CD14-positive monocyte (primary cell): ENCODE data around the gene KIF1B. TPM values are rescaled to one million over a fixed set of nuclear protein-coding genes. Genes with fewer than 3 reads are reported as not detected.

ENCODE experiments used
- DNase-seq, 3 donors: peaks; one replicate each; pipeline ENCODE4 v3.0.0-alpha.2; 2011 to 2022
- H2AFZ ChIP-seq: 2 replicates; pipeline ENCODE4 v1.6.0; 2012; ENCODE audit warnings: mild to moderate bottlenecking, low read depth, low read length, inconsistent platforms; ENCODE audit not compliant: insufficient read depth, poor library complexity, severe bottlenecking
- H3K27ac ChIP-seq, 2 donors: 1 replicate in 1 of 2; 2 replicates in 1 of 2; pipeline ENCODE4 v1.5.1; 2012 to 2013; ENCODE audit warnings: low read length in 2 of 2, control low read depth in 1 of 2, inconsistent platforms in 1 of 2, low read depth in 1 of 2, mild to moderate bottlenecking in 1 of 2
- H3K27me3 ChIP-seq, 2 donors: one replicate each; pipeline versions ENCODE4 v1.6.0 to v1.6.1; 2011 to 2013; ENCODE audit warnings: low read length in 2 of 2; ENCODE audit not compliant: control insufficient read depth in 2 of 2, insufficient read depth in 2 of 2
- H3K36me3 ChIP-seq, 2 donors: replicated peaks in 1 of 2; 1 replicate in 1 of 2; 2 replicates in 1 of 2; pipeline versions ENCODE4 v1.5.1 to v1.6.1; 2012 to 2013; ENCODE audit warnings: low read length in 2 of 2, control low read depth in 1 of 2, inconsistent platforms in 1 of 2, mild to moderate bottlenecking in 1 of 2; ENCODE audit not compliant: insufficient read depth in 2 of 2, control insufficient read depth in 1 of 2
- H3K4me1 ChIP-seq, 2 donors: 1 replicate in 1 of 2; 2 replicates in 1 of 2; pipeline versions ENCODE4 v1.5.1 to v1.6.1; 2012 to 2013; ENCODE audit warnings: low read length in 2 of 2, control low read depth in 1 of 2, inconsistent platforms in 1 of 2, mild to moderate bottlenecking in 1 of 2, moderate library complexity in 1 of 2; ENCODE audit not compliant: insufficient read depth in 2 of 2, control insufficient read depth in 1 of 2
- H3K4me2 ChIP-seq: replicated peaks from 2 replicates; pipeline ENCODE3; 2012; ENCODE audit warnings: low read length, moderate library complexity, mild to moderate bottlenecking; ENCODE audit not compliant: poor library complexity, severe bottlenecking; ENCODE audit errors: extremely low read depth
- H3K4me3 ChIP-seq, 3 experiments: fragments of 200-600 bp in 1 of 3; sonication (generic) in 1 of 3; replicated peaks in 1 of 3; 1 replicate in 2 of 3; 2 replicates in 1 of 3; pipeline ENCODE4 v1.5.1; 2011 to 2013; ENCODE audit warnings: low read length in 3 of 3, mild to moderate bottlenecking in 3 of 3, control low read depth in 2 of 3, low read depth in 2 of 3, inconsistent platforms in 1 of 3, moderate library complexity in 1 of 3
- H3K79me2 ChIP-seq: 2 replicates; pipeline ENCODE4 v1.6.0; 2012; ENCODE audit warnings: mild to moderate bottlenecking, control low read depth, inconsistent platforms, low read length, moderate library complexity; ENCODE audit not compliant: insufficient read depth
- H3K9ac ChIP-seq: 2 replicates; pipeline ENCODE4 v1.6.0; 2017; ENCODE audit warnings: low read length, mild to moderate bottlenecking; ENCODE audit not compliant: insufficient read depth, poor library complexity, severe bottlenecking
- H3K9me3 ChIP-seq, 2 donors: replicated peaks in 1 of 2; 1 replicate in 1 of 2; 2 replicates in 1 of 2; pipeline versions ENCODE4 v1.5.1 to v1.6.1; 2012 to 2013; ENCODE audit warnings: low read length in 2 of 2, control low read depth in 1 of 2; ENCODE audit not compliant: control insufficient read depth in 1 of 2, insufficient read depth in 1 of 2
- H4K20me1 ChIP-seq: 2 replicates; pipeline ENCODE4 v1.6.0; 2012; ENCODE audit warnings: mild to moderate bottlenecking, low read length, control low read depth, moderate library complexity; ENCODE audit not compliant: insufficient read depth
- H3K27ac Mint-ChIP-seq, 7 donors: one replicate each; pipeline ENCODE4 v1.8.0; 2020; ENCODE audit warnings: mild to moderate bottlenecking in 7 of 7, mixed read lengths in 7 of 7, moderate library complexity in 6 of 7, inconsistent platforms in 2 of 7
- H3K27me3 Mint-ChIP-seq, 3 donors: one replicate each; pipeline ENCODE4 v1.8.0; 2021 to 2022; ENCODE audit warnings: low read depth in 3 of 3, mild to moderate bottlenecking in 3 of 3, mixed read lengths in 3 of 3, moderate library complexity in 3 of 3, inconsistent platforms in 1 of 3
- H3K36me3 Mint-ChIP-seq, 2 donors: one replicate each; pipeline ENCODE4 v1.8.0; 2020; ENCODE audit warnings: mixed read lengths in 2 of 2, inconsistent platforms in 1 of 2, mild to moderate bottlenecking in 1 of 2
- H3K4me1 Mint-ChIP-seq: one replicate; pipeline ENCODE4 v1.8.0; 2020; ENCODE audit warnings: mild to moderate bottlenecking, mixed read lengths
- H3K4me3 Mint-ChIP-seq, 2 donors: one replicate each; pipeline ENCODE4 v1.8.0; 2020; ENCODE audit warnings: mild to moderate bottlenecking in 2 of 2, mixed read lengths in 2 of 2, moderate library complexity in 1 of 2
- H3K9me3 Mint-ChIP-seq, 7 donors: one replicate each; pipeline ENCODE4 v1.8.0; 2020 to 2022; ENCODE audit warnings: mixed read lengths in 7 of 7, mild to moderate bottlenecking in 6 of 7, moderate library complexity in 6 of 7, inconsistent platforms in 2 of 7
- WGBS: methylation state at CpG from one replicate; pipeline ENCODE4 v1.1.5; 2013; ENCODE audit warnings: missing lambda C conversion rate; ENCODE audit not compliant: insufficient coverage; 5-methylcytosine and 5-hydroxymethylcytosine counted together
- intact Hi-C, 2 donors: fragments of 100-400 bp; cut with micrococcal nuclease; formaldehyde crosslinking; loops; one replicate each; pipeline versions ENCODE4 v1.15.0 to v1.15.1; 2023
- polyA plus RNA-seq, 3 donors: library from polyadenylated mRNA; depleted of rRNA in 1 of 3; unstranded in 2 of 3; stranded (reverse) in 1 of 3; fragments of 300-500 nt in 2 of 3; fragments of >200 nt in 1 of 3; fragmentation: Illumina TruSeq in 2 of 3; gene quantifications; 1 replicate in 2 of 3; 2 replicates in 1 of 3; pipeline ENCODE4 v1.2.3, GENCODE V29; 2012 to 2021
- TF ChIP-seq, protein P1 (sequence below): fragments of 200-600 bp; IDR thresholded peaks from one replicate; pipeline ENCODE4 v1.8.0; 2022; ENCODE audit warnings: antibody characterized with exemption, mild to moderate bottlenecking

KIF1B gene
- polyA plus RNA-seq, 3 donors: 3.0 to 7.0 (median 3.3) TPM

DNA sequence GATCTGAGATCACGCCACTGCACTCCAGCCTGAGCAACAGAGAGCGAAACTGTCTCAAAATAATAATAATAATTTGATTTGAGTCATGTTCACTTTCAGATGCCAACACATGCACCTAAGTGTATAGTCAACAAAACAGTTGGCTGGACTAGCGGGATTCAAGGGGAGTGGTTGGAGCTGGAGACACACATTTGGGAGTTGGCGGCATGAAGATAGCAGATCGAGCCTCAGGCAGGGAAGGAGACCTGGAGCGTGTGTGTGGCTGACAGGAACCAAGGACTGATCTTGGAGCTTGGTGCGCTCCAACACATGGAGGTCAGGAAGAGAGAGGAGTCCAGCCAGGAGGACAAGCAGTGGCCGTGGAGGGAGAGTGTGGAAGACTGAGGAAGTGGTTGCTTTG, 173.8 kb downstream of the KIF1B start:
- no peaks in the 10 kb centered on the region for H3K9me3 Mint-ChIP-seq
- peaks cover 44% of the 10 kb centered on the region for H3K4me1 Mint-ChIP-seq
- no peak overlapping the region for H3K4me3 ChIP-seq
- intact Hi-C loops: loop anchor here in 1 of 2 donors (10.0 kb wide), 1 partner anchor 91 kb away; the partner anchor contains the start of genes DFFA and PEX14
- peaks cover 3% of the 10 kb centered on the region for H3K79me2 ChIP-seq
- DNase-seq: no peak
- H3K4me1 ChIP-seq: peaks cover 30 to 45% of the 10 kb centered on the region in 2 donors
- H3K27me3 ChIP-seq: no peaks in the 10 kb centered on the region
- H4K20me1 ChIP-seq: no peaks in the 10 kb centered on the region
- H3K27ac ChIP-seq: no peak overlapping the region
- 90% methylated on average over 6 of the region's 8 CpGs for WGBS
- H3K9ac ChIP-seq: no peak overlapping the region
- TF ChIP-seq, protein P1, sequence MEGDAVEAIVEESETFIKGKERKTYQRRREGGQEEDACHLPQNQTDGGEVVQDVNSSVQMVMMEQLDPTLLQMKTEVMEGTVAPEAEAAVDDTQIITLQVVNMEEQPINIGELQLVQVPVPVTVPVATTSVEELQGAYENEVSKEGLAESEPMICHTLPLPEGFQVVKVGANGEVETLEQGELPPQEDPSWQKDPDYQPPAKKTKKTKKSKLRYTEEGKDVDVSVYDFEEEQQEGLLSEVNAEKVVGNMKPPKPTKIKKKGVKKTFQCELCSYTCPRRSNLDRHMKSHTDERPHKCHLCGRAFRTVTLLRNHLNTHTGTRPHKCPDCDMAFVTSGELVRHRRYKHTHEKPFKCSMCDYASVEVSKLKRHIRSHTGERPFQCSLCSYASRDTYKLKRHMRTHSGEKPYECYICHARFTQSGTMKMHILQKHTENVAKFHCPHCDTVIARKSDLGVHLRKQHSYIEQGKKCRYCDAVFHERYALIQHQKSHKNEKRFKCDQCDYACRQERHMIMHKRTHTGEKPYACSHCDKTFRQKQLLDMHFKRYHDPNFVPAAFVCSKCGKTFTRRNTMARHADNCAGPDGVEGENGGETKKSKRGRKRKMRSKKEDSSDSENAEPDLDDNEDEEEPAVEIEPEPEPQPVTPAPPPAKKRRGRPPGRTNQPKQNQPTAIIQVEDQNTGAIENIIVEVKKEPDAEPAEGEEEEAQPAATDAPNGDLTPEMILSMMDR: no peak
- peak overlapping the region in 2 of 7 donors; percentile 32 to 84 for H3K27ac Mint-ChIP-seq
- H3K36me3 ChIP-seq: peaks cover 0 to 25% of the 10 kb centered on the region in 2 donors
- no peaks in the 10 kb centered on the region for H3K9me3 ChIP-seq
- no peak overlapping the region for H3K4me2 ChIP-seq
- H3K36me3 Mint-ChIP-seq: peaks cover 25 to 36% of the 10 kb centered on the region in 2 donors
- no peak overlapping the region for H3K4me3 Mint-ChIP-seq
- H3K27me3 Mint-ChIP-seq: peaks cover 0 to 1% (median 0%) of the 10 kb centered on the region in 3 donors
- no peak overlapping the region for H2AFZ ChIP-seq

DNA sequence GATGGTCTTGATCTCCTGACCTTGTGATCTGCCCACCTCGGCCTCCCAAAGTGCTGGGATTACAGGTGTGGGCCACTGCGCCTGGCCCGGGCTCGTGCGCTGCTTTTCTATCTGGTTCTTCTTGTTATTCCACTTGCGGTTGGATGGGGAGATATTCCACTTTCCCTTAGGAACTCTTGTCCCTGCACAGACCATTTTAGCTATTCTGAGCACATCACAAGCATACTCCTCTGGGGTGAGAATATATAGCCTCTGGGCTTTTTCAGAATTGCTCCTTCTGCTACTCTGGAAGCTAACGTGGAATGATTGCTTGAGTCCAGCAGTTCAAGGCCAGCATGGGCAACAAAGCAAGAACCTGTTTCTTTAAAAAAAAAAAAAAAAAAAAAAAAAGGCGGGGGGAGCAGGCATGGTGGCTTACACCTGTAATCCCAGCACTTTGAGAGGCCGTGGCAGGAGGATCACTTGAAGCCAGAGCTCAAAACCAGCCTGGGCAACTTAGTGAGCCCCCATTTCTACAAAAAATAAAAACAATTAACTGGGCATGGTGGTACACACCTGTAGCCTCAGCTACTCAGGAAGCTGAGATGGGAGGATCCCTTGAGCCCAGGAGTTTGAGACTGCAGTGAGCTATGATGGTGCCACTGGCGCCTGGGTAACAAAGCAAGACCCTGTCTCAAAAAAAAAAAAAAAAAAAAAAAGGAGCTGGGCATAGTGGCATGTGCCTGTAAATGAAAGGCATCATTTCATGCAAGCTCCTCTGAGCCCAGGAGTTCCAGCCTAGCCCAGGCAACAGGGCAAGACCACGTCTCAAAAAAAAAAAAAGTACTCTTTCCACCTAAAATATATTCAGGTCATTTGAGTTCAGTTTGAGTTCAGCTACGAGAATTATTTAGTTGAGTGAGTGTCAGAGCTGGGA, 176.6 kb downstream of the KIF1B start:
- Mint-ChIP-seq H3K27ac (peak overlapping the region; percentile 79 to 96 (median 86)), H3K36me3 (peaks cover 21 to 31% of the 10 kb centered on the region in 2 donors), H3K9me3 (peaks cover 0 to 2% (median 0%) of the 10 kb centered on the region in 7 donors), H3K27me3 (peaks cover 0 to 1% (median 0%) of the 10 kb centered on the region in 3 donors), H3K4me3 (no peak overlapping the region), H3K4me1 (peaks cover 42% of the 10 kb centered on the region)
- TF ChIP-seq, protein P1: no peak
- Histone ChIP-seq H3K79me2 (peaks cover 15% of the 10 kb centered on the region), H3K36me3 (peaks cover 0 to 14% of the 10 kb centered on the region in 2 donors), H2AFZ (peak overlapping the region; percentile 21), H3K9ac (no peak overlapping the region), H3K4me2 (peak overlapping the region; percentile 71), H4K20me1 (no peaks in the 10 kb centered on the region), H3K4me1 (peaks cover 31 to 42% of the 10 kb centered on the region in 2 donors), H3K27me3 (no peaks in the 10 kb centered on the region), H3K27ac (peak overlapping the region; percentile 61 to 85), H3K4me3 (peak overlapping the region in 1 of 3 experiments; percentile 66), H3K9me3 (no peaks in the 10 kb centered on the region)
- no peak for DNase-seq
- intact Hi-C loops: loop anchor here (5.0 to 10.0 kb wide), 2 partner anchors 85 to 88 kb away; partner anchors contain the start of genes DFFA (in 2 of the 2) and PEX14 (in 2 of the 2)
- WGBS: 100% methylated on average over 6 of the region's 12 CpGs
